ENCODE data around the gene RPS6KA3.

DNA sequence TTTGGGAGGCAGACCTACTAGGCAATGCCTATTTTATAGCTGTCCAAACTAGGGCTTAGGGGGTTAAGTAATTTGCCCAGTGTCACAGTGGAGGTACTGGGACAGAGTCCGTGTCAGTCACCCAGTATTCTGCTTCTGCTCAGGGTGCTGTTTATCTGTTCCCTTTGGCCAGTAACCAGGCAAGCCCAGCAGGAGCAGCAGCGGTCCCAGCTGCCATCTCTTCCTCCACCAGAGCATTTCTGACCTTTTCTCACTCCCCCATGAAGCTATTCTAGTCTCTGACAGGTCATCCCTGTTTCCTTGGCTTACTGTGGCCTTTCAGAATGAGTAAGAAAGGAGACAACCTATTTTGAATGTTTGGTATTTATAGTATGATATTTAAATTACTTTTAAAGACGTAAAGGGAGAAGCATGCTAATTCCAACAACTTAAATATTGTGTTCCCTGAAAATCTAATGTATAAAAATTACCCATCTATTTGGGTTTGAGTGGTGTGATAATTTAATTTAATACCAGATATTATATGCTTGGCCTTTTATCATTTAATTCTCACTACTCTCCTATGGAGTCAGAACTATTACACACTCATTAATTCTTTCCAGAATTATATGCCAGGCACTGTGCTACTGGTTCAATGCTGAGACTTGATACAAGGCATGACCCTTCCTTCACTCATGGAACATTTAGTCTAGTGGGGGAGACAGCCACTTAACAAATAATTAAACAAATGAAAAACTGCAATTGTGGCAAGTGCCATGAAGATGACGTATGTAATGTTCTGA lies 60.6 kb downstream of the RPS6KA3 start:
- peak in 1 of 4 donors; percentile 11 for TF ChIP-seq CTCF (IDR thresholded peaks at IDR 0.05)
- no peak for TF ChIP-seq POLR2A (IDR thresholded peaks at IDR 0.05)

Data from right lobe of liver (tissue), 4 donors.